ENCODE measurements around the gene SMIM44. TPM values are rescaled to one million over a fixed set of nuclear protein-coding genes. Genes with fewer than 3 reads are reported as not detected.
A peak's percentile ranks its signal among the peaks of the same experiment; 100 is the strongest.

Gene SMIM44
- total RNA-seq, 2 donors from 2014 or later, result not detected

DNA sequence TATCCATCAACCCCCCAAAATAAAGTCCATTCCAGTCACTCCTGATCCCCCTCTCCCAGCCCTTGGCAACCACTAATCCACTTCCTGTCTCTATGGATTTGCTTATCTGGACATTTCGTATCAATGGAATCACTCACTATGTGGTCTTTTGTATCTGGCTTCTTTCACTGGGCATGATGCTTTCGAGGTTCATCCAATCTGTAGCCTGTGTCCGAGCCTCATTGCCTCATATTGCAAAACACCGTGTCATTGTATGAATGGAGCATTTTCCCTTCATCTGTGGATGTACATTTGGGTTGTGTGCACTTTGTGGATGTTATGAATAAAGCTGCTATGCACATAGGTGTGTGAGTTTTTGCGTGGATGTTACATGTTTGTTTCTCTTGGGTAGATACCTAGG lies 21.5 kb upstream of the SMIM44 start:
- H3K36me3 ChIP-seq (ENCODE audit: control insufficient read depth, insufficient read depth, low read length), result peaks cover 13% of the 10 kb centered on the region
- Mint-ChIP-seq H3K4me1 (peaks cover 13% of the 10 kb centered on the region), H3K27ac (peak overlapping the region; percentile 23), H3K4me3 (peak overlapping the region; percentile 88), H3K9me3 (no peaks in the 10 kb centered on the region), H3K27me3 (ENCODE audit: insufficient read depth) (no peaks in the 10 kb centered on the region), H3K36me3 (ENCODE audit: low read depth) (peaks cover 7% of the 10 kb centered on the region)
- H3K4me1 ChIP-seq (ENCODE audit: control insufficient read depth, insufficient read depth, low read length), result no peaks in the 10 kb centered on the region
- no peak overlapping the region for H3K9ac ChIP-seq (ENCODE audit: extremely low read depth, low read length, poor library complexity, severe bottlenecking)
- 92 to 94% methylated on average over 4 to 5 of the region's 5 CpGs for WGBS, 2 experiments (ENCODE audit: insufficient coverage in 1 of 2, insufficient read length in 1 of 2)
- no peak overlapping the region for H3K27ac ChIP-seq (ENCODE audit: low read depth, low read length)
- TF ChIP-seq, protein P1, sequence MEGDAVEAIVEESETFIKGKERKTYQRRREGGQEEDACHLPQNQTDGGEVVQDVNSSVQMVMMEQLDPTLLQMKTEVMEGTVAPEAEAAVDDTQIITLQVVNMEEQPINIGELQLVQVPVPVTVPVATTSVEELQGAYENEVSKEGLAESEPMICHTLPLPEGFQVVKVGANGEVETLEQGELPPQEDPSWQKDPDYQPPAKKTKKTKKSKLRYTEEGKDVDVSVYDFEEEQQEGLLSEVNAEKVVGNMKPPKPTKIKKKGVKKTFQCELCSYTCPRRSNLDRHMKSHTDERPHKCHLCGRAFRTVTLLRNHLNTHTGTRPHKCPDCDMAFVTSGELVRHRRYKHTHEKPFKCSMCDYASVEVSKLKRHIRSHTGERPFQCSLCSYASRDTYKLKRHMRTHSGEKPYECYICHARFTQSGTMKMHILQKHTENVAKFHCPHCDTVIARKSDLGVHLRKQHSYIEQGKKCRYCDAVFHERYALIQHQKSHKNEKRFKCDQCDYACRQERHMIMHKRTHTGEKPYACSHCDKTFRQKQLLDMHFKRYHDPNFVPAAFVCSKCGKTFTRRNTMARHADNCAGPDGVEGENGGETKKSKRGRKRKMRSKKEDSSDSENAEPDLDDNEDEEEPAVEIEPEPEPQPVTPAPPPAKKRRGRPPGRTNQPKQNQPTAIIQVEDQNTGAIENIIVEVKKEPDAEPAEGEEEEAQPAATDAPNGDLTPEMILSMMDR (conservative IDR thresholded peaks at IDR 0.05), result no peak
- no peaks in the 10 kb centered on the region for H3K9me3 ChIP-seq (ENCODE audit: control insufficient read depth, low read length)
- H3K27me3 ChIP-seq (ENCODE audit: control insufficient read depth, insufficient read depth, low read length, poor library complexity, severe bottlenecking), result no peaks in the 10 kb centered on the region
- no peak for DNase-seq
- no peak overlapping the region for H3K4me3 ChIP-seq (ENCODE audit: low read length)

DNA sequence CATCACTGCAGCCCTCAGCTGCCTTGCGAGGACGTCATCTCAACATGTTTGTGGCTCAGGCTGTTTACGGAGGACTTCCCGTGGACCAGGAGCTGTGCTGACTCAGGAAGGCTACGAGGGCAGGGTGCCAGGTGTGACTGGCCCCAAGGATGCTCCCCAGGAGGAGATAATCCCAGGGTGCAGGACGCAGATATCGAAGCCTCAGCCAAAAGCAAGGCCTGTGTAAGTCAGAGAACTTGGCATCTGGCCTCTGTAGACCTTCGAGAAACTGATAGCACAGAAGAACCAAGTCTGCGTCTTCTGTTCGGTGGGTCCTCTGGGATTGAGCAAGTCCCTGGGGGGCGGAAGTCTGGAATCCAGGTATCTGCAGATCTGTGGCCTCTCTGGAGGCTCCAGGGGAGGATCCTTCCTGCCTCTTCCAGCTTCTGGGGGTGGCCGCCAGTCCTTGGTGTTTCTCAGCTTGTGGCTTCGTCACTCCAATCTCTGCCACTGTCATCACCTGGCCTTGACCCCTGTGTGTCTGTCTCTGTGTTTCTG lies 19.9 kb upstream of the SMIM44 start:
- TF ChIP-seq, protein P1 (conservative IDR thresholded peaks at IDR 0.05), result no peak
- Histone ChIP-seq H3K9me3 (ENCODE audit: control insufficient read depth, low read length) (no peaks in the 10 kb centered on the region), H3K27me3 (ENCODE audit: control insufficient read depth, insufficient read depth, low read length, poor library complexity, severe bottlenecking) (no peaks in the 10 kb centered on the region), H3K27ac (ENCODE audit: low read depth, low read length) (no peak overlapping the region), H3K4me3 (ENCODE audit: low read length) (no peak overlapping the region), H3K9ac (ENCODE audit: extremely low read depth, low read length, poor library complexity, severe bottlenecking) (no peak overlapping the region), H3K36me3 (ENCODE audit: control insufficient read depth, insufficient read depth, low read length) (no peaks in the 10 kb centered on the region), H3K4me1 (ENCODE audit: control insufficient read depth, insufficient read depth, low read length) (no peaks in the 10 kb centered on the region)
- peaks cover under 1% of the 10 kb centered on the region for H3K36me3 Mint-ChIP-seq (ENCODE audit: low read depth)
- H3K27me3 Mint-ChIP-seq (ENCODE audit: insufficient read depth), result no peaks in the 10 kb centered on the region
- no peak overlapping the region for H3K4me3 Mint-ChIP-seq
- H3K27ac Mint-ChIP-seq, result no peak overlapping the region
- H3K9me3 Mint-ChIP-seq, result no peaks in the 10 kb centered on the region
- WGBS, 2 experiments (ENCODE audit: insufficient coverage in 1 of 2, insufficient read length in 1 of 2), result 95 to 98% methylated on average over 12 to 13 of the region's 13 CpGs
- no peak for DNase-seq
- peaks cover 13% of the 10 kb centered on the region for H3K4me1 Mint-ChIP-seq

DNA sequence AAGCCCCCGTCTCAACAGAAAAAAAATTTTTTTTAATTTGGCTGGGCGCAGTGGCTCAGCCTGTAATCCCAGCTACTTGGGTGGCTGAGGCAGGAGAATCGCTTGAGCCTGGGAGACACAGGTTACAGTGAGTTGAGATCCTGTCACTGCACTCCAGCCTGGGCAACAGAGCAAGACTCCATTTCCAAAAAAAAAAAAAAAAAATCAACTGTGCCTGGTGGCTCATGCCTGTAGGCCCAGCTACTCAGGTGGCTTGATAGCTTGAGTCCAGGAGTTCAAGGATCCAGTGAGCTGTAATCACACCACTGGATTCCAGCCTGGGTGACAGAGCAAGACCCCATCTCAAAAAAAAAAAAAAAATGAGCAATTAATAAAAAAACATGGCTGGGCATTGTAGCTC lies 18.5 kb upstream of the SMIM44 start:
- Mint-ChIP-seq H3K27ac (no peak overlapping the region), H3K9me3 (no peaks in the 10 kb centered on the region), H3K4me3 (no peak overlapping the region), H3K4me1 (peaks cover 5% of the 10 kb centered on the region), H3K27me3 (ENCODE audit: insufficient read depth) (no peaks in the 10 kb centered on the region), H3K36me3 (ENCODE audit: low read depth) (peaks cover 13% of the 10 kb centered on the region)
- no peak for DNase-seq
- TF ChIP-seq, protein P1 (conservative IDR thresholded peaks at IDR 0.05), result no peak
- Histone ChIP-seq H3K27ac (ENCODE audit: low read depth, low read length) (no peak overlapping the region), H3K27me3 (ENCODE audit: control insufficient read depth, insufficient read depth, low read length, poor library complexity, severe bottlenecking) (no peaks in the 10 kb centered on the region), H3K4me1 (ENCODE audit: control insufficient read depth, insufficient read depth, low read length) (no peaks in the 10 kb centered on the region), H3K36me3 (ENCODE audit: control insufficient read depth, insufficient read depth, low read length) (peaks cover 5% of the 10 kb centered on the region), H3K9ac (ENCODE audit: extremely low read depth, low read length, poor library complexity, severe bottlenecking) (no peak overlapping the region), H3K4me3 (ENCODE audit: low read length) (no peak overlapping the region), H3K9me3 (ENCODE audit: control insufficient read depth, low read length) (no peaks in the 10 kb centered on the region)
- WGBS, 2 experiments (ENCODE audit: insufficient coverage in 1 of 2, insufficient read length in 1 of 2), result 93 to 100% methylated on average over 3 of the region's 3 CpGs
